PC-9 (cell line): ENCODE results near the gene DAND5. TPM values are rescaled to one million over a fixed set of nuclear protein-coding genes. Genes with fewer than 3 reads are reported as not detected.

Experiments
- BruUV-seq: library from RNA; stranded (reverse); fragments of 400-500 nt; replicated peaks from 2 replicates; lab custom pipeline; 2021; lab: Mats Ljungman, UMichigan
- CTCF ChIA-PET: fragments of 300-600 bp; sonication (Branson Sonifier 250); formaldehyde crosslinking; loops from one replicate; lab custom pipeline; 2022; ENCODE audit warnings: antibody characterized with exemption; lab: Charles Lee
- POLR2A ChIA-PET: fragments of 300-600 bp; sonication (Branson Sonifier 250); formaldehyde crosslinking; loops from one replicate; lab custom pipeline; 2022; ENCODE audit warnings: antibody characterized with exemption; ENCODE audit not compliant: unreplicated experiment; lab: Charles Lee
- DNase-seq, 2 experiments: peaks; one replicate each; pipeline versions ENCODE4 v3.0.0 to v3.0.0-alpha.2; 2015 to 2022; ENCODE audit warnings: mixed read lengths in 1 of 2
- H2AFZ ChIP-seq: fragments of 200-600 bp; sonication (generic); 2 replicates; pipeline ENCODE4 v1.8.1; 2017; ENCODE audit warnings: antibody characterized with exemption
- H3F3A ChIP-seq: fragments of 200-600 bp; sonication (generic); 2 replicates; pipeline ENCODE4 v1.8.1; 2017; ENCODE audit warnings: antibody characterized with exemption, mild to moderate bottlenecking, low read depth; ENCODE audit not compliant: insufficient read depth
- H3K27ac ChIP-seq: fragments of 200-600 bp; sonication (generic); 2 replicates; pipeline ENCODE4 v1.6.1; 2016; ENCODE audit warnings: mixed run types
- H3K27me3 ChIP-seq: fragments of 200-600 bp; sonication (generic); 2 replicates; pipeline ENCODE4 v1.6.1; 2016; ENCODE audit warnings: low read depth, mixed run types; ENCODE audit not compliant: insufficient read depth
- H3K36me3 ChIP-seq: fragments of 200-600 bp; sonication (generic); 2 replicates; pipeline ENCODE4 v1.6.1; 2016; ENCODE audit warnings: low read depth, mixed run types
- H3K4me1 ChIP-seq: fragments of 200-600 bp; sonication (generic); replicated peaks from 2 replicates; pipeline ENCODE4 v1.6.1; 2016; ENCODE audit warnings: mixed run types; ENCODE audit not compliant: insufficient read depth
- H3K4me2 ChIP-seq: fragments of 200-600 bp; sonication (generic); 2 replicates; pipeline ENCODE4 v1.6.1; 2017; ENCODE audit warnings: mixed run types
- H3K4me3 ChIP-seq: fragments of 200-600 bp; sonication (generic); 2 replicates; pipeline ENCODE4 v1.6.1; 2016; ENCODE audit warnings: mixed run types
- H3K79me2 ChIP-seq: fragments of 200-600 bp; sonication (generic); 2 replicates; pipeline ENCODE4 v1.6.1; 2017; ENCODE audit warnings: low read depth, mixed run types
- H3K9me2 ChIP-seq: fragments of 200-600 bp; sonication (generic); 2 replicates; pipeline ENCODE4 v1.8.1; 2017; ENCODE audit warnings: mild to moderate bottlenecking; ENCODE audit not compliant: insufficient read depth
- H3K9me3 ChIP-seq: fragments of 200-600 bp; sonication (generic); 2 replicates; pipeline ENCODE4 v1.8.1; 2016; ENCODE audit warnings: low read depth; ENCODE audit not compliant: insufficient read depth
- H4K20me1 ChIP-seq: fragments of 200-600 bp; sonication (generic); 2 replicates; pipeline ENCODE4 v1.8.1; 2017; ENCODE audit not compliant: insufficient read depth
- EZH2 ChIP-seq: fragments of 200-600 bp; sonication (generic); IDR thresholded peaks from 2 replicates; pipeline ENCODE4 v1.8.0; 2017; ENCODE audit warnings: antibody characterized with exemption, low read depth
- intact Hi-C: fragments of 100-400 bp; cut with micrococcal nuclease; formaldehyde crosslinking; loops from one replicate; pipeline ENCODE4 v1.10.0; 2022; ENCODE audit not compliant: unreplicated experiment
- total RNA-seq: library from RNA; stranded (reverse); gene quantifications from 2 replicates; pipeline ENCODE4 v1.2.3, GENCODE V29; 2021
- TF ChIP-seq, protein P1 (sequence below): fragments of 200-600 bp; sonication (generic); conservative IDR thresholded peaks from 2 replicates; pipeline ENCODE4 v1.6.1; 2017; ENCODE audit warnings: mixed run types, antibody characterized with exemption, mild to moderate bottlenecking, moderate library complexity

DAND5 gene
- total RNA-seq, 1 experiment from 2014 or later = 0.20 TPM

DNA sequence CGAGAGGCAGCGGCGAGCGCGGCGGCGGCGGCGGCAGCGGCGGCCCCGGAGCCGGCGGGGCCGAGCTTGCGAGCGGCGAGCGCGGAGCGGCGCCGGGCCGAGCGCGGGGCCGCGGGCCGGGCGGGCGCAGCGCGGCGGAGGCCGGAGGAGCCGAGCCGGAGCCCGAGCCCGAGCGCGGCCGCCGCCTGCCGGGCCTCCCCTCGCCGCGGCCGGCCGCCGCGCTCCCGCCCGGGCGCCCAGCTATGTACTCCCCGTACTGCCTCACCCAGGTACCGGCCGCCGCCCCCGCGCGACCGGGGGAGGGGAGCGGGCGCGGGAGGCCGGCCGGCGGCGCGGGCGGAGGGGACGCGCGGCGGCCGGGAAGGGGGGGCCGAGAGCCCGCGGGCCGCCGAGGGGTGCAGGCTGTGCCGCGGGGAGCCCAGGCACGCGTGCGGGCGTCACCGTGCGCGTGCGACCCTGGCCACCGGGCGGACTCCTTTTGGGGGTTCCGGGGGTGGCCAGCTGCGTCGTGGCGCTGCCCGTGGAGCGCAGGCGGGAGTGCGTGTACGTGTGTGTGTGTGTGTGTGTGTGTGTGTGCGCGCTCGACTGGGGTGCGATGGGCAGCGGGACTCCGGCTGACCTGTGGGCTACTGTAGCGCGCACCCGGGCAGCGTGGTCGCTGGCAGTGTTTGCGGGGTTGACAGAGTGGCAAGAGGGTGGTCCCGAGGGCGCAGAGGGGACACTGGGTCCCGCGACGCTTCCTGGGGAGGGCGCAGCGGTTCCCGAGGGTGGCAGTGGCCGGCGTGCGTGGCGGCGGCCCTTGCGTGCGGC lies 26.4 kb downstream of the DAND5 start:
- Histone ChIP-seq H3K9me3 (no peaks in the 10 kb centered on the region), H3F3A (peaks cover 27% of the 10 kb centered on the region; the same call in 1 of the 2 replicates), H3K4me2 (peak overlapping the region; percentile 78), H3K27ac (no peak overlapping the region), H3K27me3 (peaks cover 27% of the 10 kb centered on the region), H4K20me1 (no peaks in the 10 kb centered on the region), H3K4me1 (peaks cover 5% of the 10 kb centered on the region; the same call in 1 of the 2 replicates), H3K4me3 (peak overlapping the region; percentile 52; the same call in 1 of the 2 replicates), H3K9me2 (no peaks in the 10 kb centered on the region), H3K36me3 (no peaks in the 10 kb centered on the region), H3K79me2 (no peaks in the 10 kb centered on the region), H2AFZ (no peak overlapping the region)
- DNase-seq = peak in 1 of 2 experiments; percentile 31
- POLR2A ChIA-PET = interaction anchor here (0.6 kb wide), 1 partner anchor 18 kb away, joined by 3 read pairs; no protein-coding TSS in a partner anchor
- TF ChIP-seq EZH2 = no peak
- TF ChIP-seq, protein P1, sequence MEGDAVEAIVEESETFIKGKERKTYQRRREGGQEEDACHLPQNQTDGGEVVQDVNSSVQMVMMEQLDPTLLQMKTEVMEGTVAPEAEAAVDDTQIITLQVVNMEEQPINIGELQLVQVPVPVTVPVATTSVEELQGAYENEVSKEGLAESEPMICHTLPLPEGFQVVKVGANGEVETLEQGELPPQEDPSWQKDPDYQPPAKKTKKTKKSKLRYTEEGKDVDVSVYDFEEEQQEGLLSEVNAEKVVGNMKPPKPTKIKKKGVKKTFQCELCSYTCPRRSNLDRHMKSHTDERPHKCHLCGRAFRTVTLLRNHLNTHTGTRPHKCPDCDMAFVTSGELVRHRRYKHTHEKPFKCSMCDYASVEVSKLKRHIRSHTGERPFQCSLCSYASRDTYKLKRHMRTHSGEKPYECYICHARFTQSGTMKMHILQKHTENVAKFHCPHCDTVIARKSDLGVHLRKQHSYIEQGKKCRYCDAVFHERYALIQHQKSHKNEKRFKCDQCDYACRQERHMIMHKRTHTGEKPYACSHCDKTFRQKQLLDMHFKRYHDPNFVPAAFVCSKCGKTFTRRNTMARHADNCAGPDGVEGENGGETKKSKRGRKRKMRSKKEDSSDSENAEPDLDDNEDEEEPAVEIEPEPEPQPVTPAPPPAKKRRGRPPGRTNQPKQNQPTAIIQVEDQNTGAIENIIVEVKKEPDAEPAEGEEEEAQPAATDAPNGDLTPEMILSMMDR = no peak
- no TSS peak for BruUV-seq
- CTCF ChIA-PET = no interaction called here
- intact Hi-C loops = no loop called here

DNA sequence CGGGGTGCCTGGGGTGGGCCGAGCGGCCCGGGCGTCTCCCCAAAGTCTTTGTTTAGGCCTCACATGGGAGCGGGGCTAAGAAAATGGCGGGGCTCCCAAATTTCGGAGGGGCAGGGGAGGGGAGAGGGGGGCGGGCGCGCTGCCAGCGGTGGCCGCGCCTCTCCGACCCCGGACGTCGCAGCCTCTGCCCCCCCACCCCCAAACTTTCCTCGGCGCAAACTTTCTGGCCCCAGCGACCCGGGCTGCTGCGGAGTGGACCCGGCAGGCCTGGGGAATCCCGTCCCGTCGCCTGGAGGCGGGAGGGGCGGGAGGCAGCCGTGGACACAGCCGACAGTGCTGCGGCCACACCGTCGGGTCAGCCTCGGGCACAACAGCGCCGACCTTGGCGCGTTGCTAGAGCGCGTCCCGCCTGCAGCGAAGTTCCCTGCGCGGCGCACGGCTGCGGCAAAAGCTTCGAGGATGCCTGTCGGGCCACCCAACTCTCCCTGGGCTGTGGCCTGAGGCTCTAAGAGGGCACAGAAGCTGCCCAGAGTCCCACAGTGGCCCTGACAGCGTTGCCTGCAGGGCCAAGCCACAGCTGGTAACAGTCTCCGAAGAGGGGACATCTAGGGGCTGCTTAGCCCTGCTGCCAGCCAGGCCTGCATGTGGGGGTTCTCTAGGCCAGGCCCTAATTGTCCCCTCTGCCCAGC lies 27.2 kb downstream of the DAND5 start:
- BruUV-seq = no TSS peak
- Histone ChIP-seq H3K36me3 (no peaks in the 10 kb centered on the region), H3K4me3 (peak overlapping the region; percentile 52; the same call in 1 of the 2 replicates), H3K27ac (no peak overlapping the region), H3K9me2 (no peaks in the 10 kb centered on the region), H3K79me2 (no peaks in the 10 kb centered on the region), H3K9me3 (no peaks in the 10 kb centered on the region), H3K4me1 (peaks cover 5% of the 10 kb centered on the region; the same call in 1 of the 2 replicates), H2AFZ (no peak overlapping the region), H3K27me3 (peaks cover 27% of the 10 kb centered on the region), H3F3A (peaks cover 27% of the 10 kb centered on the region; the same call in 1 of the 2 replicates), H4K20me1 (no peaks in the 10 kb centered on the region), H3K4me2 (peak overlapping the region; percentile 78)
- TF ChIP-seq, protein P1 = no peak
- no peak for TF ChIP-seq EZH2
- ChIA-PET CTCF (no interaction called here), POLR2A (interaction anchor here (0.7 kb wide), 1 partner anchor 283 kb away, joined by 4 read pairs; no protein-coding TSS in a partner anchor)
- intact Hi-C loops = no loop called here
- peak in 1 of 2 experiments; percentile 37 for DNase-seq

DNA sequence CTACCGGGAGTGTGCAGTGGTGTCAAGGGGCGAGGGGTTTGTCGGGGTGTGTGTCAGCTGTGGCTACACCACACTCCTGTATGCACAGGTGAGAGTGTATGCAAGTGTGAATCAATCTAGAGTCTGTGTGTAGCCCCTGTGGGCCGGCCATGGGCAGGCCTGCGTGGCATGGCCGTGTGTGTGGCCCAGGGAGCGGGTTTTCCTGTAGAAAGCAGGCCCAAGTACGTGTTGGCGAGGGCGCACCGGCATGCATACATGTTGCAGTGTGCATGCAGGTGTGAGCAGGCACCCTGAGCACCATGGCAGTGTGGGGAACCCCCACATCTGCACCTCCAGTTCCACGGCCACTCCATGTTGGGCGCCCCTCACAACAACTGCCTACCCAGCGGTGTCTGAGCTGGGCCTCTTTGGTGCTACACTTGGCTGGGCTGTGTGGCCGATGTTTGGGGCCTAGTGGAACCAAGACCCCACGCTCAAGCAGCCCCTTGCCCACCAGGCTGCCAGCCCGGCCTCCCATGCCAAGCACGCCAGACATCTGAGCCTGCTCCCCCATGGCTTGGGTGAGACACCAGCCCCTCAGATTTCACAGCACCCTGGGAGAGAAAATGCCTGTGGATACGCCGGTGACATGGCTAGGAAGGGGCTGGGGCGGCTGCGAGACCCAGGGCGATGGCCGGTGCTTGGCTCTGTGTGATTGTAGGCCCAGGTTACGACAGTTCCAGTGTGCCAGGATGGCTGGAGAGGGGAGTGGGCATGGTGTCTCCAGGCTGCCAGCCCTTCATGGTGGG lies 28.0 kb downstream of the DAND5 start:
- no peaks in the 10 kb centered on the region for H3K79me2 ChIP-seq
- H3K27me3 ChIP-seq = peaks cover 27% of the 10 kb centered on the region
- H3K27ac ChIP-seq = no peak overlapping the region
- no peaks in the 10 kb centered on the region for H3K9me2 ChIP-seq
- H3K9me3 ChIP-seq = no peaks in the 10 kb centered on the region
- no peak for DNase-seq
- H3K36me3 ChIP-seq = no peaks in the 10 kb centered on the region
- peaks cover 5% of the 10 kb centered on the region; the same call in 1 of the 2 replicates for H3K4me1 ChIP-seq
- ChIA-PET POLR2A (interaction anchor here (0.7 kb wide), 1 partner anchor 284 kb away, joined by 4 read pairs; no protein-coding TSS in a partner anchor), CTCF (no interaction called here)
- no peaks in the 10 kb centered on the region for H4K20me1 ChIP-seq
- intact Hi-C loops = no loop called here
- BruUV-seq = no TSS peak
- no peak overlapping the region for H2AFZ ChIP-seq
- no peak overlapping the region for H3K4me3 ChIP-seq
- TF ChIP-seq EZH2 = no peak
- TF ChIP-seq, protein P1 = no peak
- peaks cover 25% of the 10 kb centered on the region; the same call in 1 of the 2 replicates for H3F3A ChIP-seq
- H3K4me2 ChIP-seq = no peak overlapping the region
